Measurements from ENCODE around the gene CDYL2.
"Not testable (repeated sequence)": the region's sequence is repeated elsewhere in the genome, so short reads cannot be mapped to it uniquely, and the experiment has no call there.

CDYL2 gene

DNA sequence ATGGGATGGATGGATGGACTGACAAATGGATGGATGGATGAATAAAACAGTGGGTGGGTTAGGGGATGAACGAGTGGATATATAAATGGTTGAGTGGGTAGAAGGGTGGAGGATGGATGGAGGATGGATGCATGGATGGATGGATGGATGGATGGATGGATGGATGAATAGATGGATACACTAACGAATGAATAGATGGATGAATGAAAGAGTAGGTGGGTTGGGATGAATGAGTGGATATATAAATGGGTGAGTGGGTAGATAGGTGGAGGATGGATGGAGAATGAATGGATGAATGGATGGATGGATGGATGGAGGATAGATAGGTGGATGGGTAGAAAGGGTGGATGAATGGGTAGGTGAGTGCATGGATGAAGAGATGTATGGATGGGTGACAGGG lies 62.1 kb downstream of the CDYL2 start:
- no peak for DNase-seq

DNA sequence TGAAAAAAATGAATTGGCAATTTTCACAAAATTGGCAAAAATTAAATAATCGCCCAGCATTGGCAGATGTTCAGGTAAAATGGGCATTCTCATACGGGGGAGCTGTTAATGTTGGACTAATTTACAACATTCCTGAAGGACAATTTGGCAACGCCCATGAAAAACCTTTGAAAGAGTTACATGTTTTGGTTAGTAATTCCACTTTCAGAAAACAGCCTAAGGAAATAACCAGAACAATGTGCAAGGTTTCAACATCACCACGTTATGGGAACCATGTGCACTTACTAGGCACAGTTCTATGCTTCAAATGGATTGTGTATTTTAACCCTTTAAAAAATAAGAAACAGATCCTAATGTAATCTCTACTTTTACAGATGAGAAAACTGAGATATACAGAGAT lies 62.7 kb downstream of the CDYL2 start:
- no peak for DNase-seq

DNA sequence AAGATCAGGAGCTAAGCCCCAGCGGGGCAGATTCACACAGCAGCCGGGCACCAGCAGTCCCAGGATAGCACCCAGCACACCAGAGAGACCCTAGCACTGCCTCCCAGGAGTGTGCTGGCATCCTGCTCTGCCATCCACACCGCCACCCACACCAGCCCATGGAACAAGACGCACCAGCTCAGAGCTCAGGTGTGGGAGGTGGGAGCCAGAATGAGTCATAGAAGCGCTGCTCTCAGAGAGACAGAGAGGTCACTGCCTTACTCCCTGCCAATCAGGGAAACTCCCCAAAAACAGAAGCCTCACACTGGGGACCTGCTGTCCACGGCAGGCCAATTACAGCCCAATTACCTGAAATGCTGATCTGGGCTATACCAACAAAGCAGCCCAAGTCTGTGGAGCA lies 64.9 kb downstream of the CDYL2 start:
- DNase-seq, result no peak

DNA sequence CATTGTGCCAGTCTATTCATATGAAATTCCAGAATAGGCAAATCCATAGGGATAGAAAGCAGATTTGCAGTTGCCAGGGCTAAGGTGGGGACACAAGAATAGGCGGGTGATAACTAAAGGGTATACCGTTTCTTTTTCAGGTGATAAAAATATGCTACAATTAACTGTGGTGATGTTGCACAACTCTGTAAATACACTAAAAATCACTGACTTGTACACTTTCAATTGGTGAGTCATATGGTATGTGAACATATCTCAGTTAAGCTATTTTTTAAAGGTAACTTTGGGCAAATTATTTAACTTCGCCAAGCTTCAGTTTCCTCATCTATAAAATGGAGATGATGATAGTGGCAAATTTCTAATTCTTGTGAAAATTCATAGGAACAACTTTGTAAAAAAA lies 65.9 kb downstream of the CDYL2 start:
- no peak for DNase-seq

DNA sequence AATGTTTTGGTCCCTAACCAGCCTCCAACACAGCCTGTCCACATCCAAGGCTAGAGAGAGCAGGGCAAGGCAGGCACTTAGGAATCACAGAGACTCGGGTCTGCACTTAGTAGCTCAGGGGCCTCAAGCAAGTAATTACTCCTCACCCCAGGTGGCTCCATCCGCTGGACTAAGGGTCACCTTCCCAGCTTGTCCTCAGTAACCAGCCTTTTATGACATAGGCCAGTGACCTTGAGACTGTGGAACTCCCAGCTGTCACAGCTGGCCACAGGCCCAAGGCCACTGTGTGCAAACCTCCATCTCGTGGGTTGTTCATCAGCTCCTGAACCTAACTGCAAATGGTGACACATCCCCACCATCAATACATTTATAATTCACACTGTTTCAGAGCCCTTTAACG lies 68.6 kb downstream of the CDYL2 start:
- DNase-seq, result no peak

DNA sequence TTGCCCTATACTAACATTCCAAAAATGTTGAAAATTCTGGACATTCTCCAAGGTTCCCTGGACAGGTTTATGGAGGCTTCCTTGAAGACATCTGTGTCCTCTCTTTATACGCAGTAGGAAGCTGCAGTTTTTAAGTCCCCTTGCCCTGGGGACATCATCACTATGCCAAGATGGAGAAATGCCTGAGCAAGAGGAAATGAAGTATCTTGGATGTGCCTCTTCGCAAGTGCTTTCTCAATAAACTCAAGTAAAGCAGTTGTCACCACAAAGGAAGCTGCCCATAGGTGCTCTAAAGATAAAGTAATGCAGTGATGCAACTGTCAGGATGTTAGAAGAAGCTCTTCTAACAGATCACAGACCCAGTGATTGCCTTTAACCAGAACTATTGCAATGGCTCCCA lies 71.0 kb downstream of the CDYL2 start:
- DNase-seq, result no peak

DNA sequence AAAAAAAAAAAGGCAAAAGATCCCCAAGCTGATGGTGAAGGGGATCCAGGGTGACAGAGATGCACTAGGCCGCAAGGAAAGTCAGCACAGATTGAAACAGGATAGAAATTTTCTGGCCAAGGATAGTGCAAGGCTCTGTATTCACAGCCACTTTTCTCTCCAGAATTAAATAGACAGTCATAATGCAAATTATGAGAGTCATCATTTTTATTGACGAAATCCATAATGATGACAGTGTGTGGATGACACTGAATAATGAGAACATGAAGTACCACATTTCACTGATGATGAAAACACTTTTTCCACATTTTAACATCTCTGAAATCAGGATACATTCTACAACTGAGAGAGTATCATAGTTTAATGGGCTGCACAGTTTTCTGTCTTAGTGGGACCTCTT lies 72.5 kb downstream of the CDYL2 start:
- no peak for DNase-seq

DNA sequence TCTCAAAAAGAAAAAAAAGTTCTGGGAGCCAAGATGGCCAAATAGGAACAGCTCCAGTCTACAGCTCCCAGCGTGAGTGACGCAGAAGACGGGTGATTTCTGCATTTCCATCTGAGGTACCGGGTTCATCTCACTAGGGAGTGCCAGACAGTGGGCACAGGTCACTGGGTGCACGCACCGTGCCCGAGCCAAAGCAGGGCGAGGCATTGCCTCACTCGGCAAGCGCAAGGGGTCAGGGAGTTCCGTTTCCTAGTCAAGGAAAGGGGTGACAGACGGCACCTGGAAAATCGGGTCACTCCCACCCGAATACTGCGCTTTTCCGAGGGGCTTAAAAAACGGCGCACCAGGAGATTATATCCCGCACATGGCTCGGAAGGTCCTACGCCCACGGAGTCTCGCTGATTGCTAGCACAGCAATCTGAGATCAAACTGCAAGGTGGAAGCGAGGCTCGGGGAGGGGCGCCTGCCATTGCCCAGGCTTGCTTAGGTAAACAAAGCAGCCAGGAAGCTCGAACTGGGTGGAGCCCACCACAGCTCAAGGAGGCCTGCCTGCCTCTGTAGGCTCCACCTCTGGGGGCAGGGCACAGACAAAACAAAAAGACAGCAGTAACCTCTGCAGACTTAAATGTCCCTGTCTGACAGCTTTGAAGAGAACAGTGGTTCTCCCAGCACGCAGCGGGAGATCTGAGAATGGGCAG lies 77.2 kb downstream of the CDYL2 start:
- not testable (repeated sequence) for DNase-seq

DNA sequence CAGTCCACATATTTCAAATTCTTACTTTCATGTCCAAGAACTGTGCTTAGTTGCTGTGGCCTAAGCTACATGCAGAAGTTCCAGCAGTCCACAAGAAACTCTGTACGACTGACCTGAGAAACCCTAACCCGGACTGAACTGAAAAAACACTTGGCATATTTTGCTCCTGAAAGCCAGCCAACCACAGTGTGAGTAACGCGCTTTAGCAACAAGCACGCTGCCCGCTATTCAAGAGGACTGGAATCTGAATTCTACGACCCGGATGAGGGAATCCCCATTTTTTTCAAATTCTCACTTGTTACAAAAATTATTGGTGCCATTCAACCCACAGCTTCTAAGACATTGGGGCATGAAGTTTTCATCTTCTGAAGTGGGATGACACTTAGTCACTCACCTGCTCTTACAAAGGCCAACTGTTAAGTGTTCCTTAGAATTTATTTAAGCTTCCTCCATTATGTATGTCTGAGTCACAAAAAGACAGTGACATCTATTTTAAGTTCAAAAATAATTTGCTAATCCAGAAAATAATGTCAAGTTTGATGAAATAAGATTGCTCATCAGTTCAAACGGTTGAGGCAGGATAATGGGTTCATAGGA lies 78.7 kb downstream of the CDYL2 start:
- no peak for DNase-seq

DNA sequence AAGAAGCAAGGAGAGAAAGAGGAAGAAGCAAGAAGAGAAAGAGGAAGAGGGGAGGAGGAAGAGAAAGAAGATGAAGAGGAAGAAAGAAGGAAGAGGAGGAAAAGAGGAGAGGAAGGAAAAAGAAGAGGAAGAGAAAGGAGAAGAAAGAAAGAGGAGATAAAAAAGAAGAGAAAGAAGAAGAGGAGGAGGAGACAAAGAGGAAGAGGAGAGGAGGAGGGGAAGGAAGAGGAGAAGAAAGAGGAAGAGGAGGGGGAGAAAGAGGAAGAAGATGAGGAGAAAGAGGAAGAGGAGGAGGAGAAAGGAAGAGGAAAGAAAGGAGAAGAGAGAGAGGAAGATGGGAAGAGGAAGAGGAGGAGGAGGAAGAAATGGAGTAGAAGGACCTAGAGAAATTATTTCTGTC lies 80.4 kb downstream of the CDYL2 start:
- no peak for DNase-seq

DNA sequence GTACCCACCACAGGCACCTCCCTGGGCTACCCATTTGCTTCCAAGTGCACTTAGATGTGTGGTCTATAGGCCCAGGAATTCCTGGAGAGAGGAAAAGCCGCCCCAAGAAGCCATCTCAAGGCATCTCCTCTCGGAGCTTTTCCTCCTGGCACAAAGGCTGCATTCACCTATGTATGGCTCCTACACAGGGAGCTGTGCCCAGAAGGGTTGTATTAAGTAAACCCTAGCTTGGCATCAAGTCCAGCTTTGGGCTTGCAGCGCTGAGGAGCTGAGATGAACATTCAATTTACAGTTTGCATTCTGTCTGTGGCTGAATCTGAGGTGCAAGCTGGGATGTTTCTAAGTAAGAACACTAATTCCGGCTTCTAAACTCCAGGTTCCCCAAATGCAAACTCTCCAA lies 81.3 kb downstream of the CDYL2 start:
- DNase-seq, result no peak

DNA sequence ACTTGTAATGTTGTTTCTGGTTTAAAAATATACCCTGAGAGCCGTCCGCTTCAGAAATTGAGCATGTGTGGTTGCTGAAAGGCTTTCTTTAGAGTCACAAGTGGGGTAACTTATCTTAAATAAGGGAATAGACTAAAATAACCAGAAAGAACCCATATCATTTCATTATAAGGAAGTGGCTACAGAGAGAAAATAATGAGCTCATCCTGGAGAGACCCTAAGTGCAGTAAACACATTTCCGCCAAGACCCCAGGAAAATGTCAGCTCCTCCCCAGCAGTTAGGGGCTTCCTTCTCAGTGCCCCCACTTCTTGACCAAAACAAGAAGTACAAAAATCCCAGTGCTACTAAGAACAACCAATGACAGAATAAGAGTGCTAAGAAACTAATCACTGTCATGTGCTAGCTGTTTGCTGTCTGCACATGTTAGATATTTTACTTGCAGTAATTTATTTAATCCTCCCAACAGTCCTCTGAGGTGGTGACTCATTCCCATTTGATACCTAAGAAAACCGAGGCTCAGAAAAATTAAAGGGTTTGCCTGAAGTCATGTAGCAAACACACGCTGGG lies 83.5 kb downstream of the CDYL2 start:
- DNase-seq, result no peak

DNA sequence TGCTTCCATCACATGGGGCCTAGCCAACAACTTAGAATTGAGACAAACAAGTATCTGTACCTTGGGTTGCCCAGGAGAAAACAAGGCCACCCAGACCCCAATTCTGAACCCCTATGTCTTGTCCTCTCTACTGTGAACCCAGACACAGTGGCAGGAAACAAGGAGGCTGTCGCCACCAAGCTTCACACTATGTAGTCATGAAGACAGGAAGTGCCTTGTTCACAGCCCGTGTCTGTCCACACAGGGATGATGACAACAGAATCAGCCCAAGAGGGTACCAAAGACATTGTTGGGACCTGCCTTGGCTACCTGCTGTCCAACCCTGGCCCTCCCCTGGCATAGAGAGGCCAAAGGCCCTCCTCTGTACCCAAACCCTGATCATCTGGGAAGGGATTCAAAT lies 84.8 kb downstream of the CDYL2 start:
- no peak for DNase-seq

DNA sequence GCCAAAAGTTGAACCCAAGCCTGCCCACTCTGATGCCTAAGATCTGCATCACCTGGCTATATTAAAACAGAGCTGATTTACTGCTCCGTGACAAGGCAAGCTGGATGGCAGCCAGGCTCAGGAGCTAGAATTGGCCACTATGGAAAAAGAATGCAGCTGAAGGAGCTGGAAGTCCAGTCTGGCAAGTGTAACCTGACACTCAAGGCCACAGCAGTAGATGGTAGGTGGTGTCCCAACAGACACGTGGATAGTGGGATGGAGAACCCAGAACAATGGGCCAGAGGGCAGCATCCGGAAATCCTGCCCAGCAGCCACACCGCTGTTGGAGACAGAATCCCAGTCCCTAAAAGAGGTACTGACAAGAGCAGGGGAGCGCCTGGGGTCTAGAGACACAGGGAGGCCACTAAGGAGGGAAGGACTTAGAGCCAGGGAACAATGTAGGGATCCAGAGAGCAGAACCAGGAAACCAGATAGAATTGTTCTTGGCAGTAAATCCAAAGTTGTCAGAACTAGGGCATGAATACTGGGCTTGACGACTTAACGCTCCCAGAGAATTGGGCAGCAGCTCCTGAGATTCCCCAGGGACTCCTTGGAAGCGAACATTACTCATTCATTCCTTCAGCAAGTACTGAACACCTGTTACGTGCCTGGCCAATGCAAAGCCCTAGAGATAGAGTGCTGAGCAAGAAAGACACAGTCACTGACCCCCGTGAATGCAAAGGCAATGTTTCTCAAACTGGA lies 85.7 kb downstream of the CDYL2 start:
- DNase-seq, result peak; percentile 68

DNA sequence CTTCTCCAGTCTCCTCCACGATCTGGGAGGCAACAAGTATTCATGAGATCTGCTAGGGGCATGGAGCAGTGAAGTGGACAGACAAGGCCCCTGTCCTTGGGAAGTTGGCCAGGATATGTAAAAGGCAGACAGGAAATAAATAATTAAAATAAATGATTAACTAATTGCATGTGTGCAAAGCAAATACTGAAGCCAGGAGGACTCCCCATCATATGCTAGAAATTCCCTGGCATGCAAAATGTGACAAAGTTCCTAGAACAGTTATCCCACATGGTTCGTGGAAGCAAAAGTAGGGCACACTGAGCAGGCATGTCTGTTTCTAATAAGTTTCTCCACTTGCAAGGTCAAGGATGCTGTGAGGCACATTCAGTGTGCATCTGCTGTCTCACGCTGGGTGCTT lies 86.8 kb downstream of the CDYL2 start:
- DNase-seq, result no peak

DNA sequence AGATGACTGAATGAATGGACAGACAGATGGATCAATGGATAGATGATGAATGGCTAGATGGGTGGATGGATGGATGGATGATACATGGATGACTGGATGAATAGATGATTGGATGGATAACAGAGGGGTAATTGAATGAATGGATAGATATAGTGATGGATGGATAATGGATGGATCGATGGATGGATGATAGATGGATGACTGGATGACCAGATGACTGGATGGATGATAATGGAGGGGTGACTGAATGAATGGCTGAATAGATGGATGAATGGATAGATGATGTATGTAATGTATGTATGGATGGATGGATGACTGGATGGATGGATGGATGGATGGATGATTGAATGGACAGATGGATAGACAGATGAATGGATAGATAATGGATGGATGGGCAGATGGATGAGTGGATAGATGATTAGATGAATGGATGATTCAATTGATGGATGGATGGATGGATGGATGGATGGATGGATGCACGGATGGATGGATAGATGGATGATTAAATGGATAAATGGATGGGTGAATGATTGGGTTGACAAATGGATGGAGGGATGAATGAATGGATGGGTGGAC lies 87.7 kb downstream of the CDYL2 start:
- no peak for DNase-seq

DNA sequence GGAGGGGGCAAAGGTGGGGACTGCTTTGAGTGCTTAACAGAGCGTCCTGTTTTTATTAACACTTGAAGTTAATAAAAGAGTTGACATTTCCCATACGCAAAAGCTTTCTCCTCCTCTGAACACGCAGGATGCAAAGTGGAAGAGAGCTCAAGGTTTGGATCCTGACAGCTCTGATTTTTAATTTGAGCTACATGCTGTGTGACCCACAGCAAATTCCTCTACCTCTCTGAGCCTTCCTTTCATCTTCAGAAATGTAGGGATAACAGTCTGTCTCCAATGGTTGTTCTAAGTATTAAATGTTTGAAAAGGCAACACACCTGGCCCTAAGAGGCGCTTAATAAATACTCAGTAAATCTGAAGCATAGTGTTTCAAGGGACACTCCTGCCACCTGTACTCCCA lies 93.0 kb downstream of the CDYL2 start:
- no peak for DNase-seq

DNA sequence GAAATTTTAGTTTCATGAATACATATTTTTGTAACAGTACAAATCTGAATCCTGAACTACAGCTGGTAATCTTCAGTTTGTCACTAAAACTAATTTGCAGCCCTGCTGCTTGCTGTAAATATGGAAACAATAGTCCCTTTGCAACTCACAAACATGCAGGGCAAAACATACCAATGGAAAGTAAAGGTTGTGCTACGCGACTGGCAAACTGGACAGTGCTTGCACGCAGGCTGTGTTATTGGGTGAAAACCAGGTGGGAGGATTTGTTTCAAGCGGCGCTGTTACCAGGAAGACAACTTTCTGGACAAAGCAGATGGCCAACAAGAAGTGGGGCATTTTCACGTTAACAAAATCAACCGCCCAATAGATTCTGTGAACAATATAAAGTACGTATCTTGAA lies 93.5 kb downstream of the CDYL2 start:
- DNase-seq, result no peak

DNA sequence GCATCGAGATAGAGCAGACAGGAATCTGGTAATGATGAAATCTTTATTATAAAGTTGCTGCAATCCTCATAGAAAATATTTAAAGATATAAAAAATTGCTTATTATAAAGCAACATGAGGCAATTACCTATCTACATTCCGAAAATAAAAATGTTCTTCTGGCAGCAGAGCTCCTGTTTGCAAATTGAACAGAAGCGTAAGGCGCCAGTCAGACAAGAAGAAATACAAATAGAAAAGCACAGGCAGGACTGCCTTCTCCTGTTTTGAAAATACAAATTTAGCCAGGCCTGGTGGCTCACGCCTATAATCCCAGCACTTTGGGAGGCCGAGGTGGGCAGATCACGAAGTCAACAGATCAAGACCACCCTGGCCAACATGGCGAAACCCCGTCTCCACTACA lies 95.6 kb downstream of the CDYL2 start:
- DNase-seq, result no peak

DNA sequence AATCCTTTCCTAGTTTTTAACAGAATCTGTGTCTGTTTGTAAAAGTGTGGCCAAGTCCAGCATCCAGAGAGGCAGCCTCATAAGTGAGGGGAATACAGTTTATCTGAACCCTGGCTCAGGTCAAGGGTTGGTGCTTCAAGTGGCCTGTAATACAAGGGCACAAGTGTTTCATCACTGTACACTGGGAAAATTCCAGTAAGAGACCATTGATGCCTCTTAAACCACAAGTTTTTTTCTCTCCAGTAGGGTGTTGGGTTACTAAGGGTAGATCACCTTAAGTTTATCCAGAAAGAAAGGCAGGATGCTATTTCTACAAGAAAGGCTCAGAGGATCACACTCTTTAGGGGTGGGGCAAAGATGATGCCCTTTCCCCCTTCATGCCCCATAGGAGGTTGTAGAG lies 96.7 kb downstream of the CDYL2 start:
- DNase-seq, result no peak

DNA sequence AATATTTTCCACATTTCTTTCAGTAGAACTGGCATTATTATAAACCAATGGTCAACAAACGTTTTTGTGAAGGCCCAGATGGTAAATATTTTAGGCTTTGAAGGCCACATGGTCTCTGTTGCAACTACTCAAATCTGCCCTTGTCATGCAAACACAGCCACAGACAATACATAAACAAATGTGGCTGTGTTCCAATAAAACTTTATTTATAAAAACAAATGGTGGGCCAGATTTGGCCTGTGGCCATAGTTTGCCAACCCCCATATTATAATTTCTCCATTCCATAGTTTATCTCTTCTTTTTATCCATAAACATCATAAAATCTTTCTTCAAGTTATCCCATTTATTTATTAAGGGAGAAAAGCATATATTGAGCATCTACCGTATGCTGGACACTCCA lies 98.8 kb downstream of the CDYL2 start:
- DNase-seq, result no peak

DNA sequence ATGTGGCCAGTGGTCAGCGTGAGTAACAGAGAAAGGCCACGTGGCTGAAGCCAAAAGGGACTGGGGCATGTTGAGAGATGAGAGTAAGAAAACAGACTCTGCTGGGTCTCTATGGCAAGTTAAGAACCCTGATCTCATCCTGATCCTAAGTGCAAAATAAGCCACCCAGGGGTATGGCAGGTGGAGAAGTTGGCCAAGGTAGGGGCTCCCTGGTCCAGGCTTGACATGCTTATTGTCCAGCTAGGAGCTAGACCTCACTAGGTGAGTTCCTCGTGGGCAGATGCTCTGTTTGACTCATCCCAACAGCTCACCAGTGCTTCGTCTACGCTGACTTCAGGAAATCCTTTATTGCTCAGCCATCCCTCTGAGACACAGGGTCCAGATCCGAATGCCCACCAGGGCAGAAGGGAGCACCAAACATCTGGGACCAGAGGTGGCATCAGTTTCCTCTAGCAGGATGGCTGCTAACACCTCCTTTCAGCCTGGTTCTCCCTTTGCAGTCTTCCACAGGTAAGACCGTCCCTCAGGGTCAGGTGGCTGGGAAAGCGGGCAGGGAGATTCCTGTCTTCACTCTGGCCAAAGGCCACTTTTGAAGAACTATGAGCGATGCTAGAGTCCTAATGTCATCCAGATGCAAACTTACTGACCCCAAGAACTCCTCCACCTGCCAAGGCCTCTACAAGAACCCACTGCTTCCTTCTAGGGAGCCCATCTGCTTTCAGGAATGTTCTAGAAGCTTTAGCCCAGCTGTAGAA lies 99.5 kb downstream of the CDYL2 start:
- no peak for DNase-seq
